ENCODE data around the gene CLDN34.
A peak's percentile ranks its signal among the peaks of the same experiment; 100 is the strongest.

CLDN34 gene

GRCh38 chrX:9983441-9983840 is 16.3 kb downstream of the CLDN34 start:
- no peak for DNase-seq

DNA sequence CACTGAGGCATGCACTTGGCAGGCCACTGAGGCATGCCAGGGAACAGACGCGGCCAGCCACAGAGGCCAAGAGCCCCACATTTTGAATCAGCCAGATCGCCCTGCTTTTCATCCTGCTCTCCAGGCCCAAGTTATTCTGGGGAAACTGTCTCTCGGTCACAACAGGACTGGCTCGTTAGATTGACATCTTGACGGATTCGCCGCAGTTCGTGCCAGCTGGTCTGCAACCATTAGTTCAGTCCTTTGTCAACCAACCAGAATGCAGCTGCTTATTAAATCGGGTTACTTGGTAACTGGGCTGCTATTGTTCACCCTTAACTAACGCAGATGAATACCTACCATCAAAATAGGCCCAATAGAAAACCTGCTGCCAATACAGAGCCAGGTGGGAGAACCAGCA is 16.7 kb downstream of the CLDN34 start:
- DNase-seq: no peak

DNA sequence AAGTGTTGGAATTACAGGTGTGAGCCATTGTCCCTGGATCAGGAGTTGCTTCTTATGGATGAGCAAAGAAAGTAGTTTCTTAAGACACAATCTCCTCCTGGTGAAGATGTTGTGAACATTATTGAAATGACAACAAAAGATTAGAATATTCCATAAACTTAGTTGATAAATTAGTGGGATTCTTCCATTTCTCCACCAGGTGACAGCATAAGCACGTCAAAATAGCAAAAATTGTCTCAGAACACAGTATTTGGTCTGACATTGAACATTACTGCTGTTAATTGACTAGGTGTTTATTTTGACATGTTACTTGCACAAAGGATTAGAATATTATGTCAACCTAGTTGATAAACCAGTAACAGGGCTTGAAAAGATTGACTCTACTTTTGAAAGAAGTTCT is 21.6 kb downstream of the CLDN34 start:
- no peak for DNase-seq

GRCh38 chrX:9992061-9992460 is 24.9 kb downstream of the CLDN34 start:
- no peak for DNase-seq

- no peak for DNase-seq
Measured at GRCh38 chrX:9992724-9993123, 25.6 kb downstream of the CLDN34 start.

GRCh38 chrX:9995855-9996339 is 28.7 kb downstream of the CLDN34 start:
- peak; percentile 75 for DNase-seq

- DNase-seq: no peak
Measured at GRCh38 chrX:9997041-9997440, 29.9 kb downstream of the CLDN34 start.

GRCh38 chrX:9997524-9997923 is 30.4 kb downstream of the CLDN34 start:
- no peak for DNase-seq

GRCh38 chrX:10001496-10001895 is 34.3 kb downstream of the CLDN34 start:
- DNase-seq: no peak

GRCh38 chrX:10004832-10005475 is 37.8 kb downstream of the CLDN34 start:
- no peak for DNase-seq

- no peak for DNase-seq
Measured at GRCh38 chrX:10006086-10006485, 38.9 kb downstream of the CLDN34 start.

DNA sequence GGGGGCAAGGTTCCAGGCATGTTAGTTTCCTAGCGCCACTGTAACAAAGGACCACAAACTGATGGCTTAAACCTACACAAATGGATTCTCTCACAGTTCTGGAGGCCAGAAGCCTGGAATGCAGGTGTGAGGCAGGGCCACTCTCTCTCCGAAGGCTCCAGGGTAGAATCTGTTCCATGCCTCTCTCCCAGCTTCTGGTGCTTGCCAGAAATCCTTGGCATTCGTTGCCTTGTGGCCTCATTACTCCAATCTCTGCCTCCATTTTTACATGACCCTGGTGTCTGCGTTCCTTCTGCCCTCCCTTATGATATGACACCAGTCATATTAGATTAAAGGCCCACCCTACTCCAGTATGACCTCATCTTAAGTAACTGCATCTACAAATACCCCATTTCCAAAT is 39.6 kb downstream of the CLDN34 start:
- DNase-seq: no peak

GRCh38 chrX:10007621-10008020 is 40.5 kb downstream of the CLDN34 start:
- DNase-seq: no peak

DNA sequence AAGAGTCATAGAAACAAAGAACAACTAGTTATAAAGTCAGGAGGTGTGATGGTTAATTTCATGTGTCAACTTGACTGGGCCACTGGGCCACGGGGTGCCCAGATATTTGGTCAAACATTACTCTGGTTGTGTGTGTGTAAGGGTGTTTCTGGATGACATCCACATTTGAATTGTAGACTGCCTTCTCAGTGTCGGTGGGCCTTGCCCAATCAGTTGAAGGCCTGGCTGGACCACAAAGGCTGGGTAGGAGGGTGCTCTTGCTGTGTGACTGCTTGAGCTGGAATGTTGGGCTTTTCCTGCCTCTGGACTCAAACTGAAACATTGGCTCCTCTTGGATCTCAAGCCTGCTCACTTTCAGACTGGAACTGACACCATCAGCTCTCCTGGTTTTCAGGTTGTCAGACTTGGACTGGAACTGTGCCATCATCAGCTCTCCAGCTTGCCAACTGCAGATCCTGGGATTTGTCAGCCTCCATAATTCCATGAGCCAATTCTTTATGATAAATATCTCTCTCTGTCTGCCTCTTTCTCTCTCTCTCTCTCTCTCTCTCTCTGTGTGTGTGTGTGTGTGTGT is 41.4 kb downstream of the CLDN34 start:
- no peak for DNase-seq

DNA sequence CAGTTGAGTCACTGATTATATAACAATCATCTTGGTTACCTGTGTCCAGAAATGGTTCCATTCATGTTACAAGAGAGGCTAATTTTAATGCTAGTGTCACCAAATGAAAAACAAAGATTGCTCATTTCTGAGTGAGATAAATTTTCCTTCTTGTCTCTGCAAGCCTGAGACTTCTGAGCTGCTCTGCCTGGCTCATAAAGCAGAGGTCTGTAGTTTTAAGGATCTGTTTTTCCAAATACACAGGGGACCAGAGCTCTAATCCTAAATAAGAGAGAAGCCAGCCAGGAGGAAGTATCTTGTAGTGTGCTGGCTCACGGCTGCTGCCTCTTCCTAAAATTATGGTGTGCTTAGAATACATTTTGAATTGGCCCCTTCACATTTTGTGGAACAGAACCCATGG is 42.6 kb downstream of the CLDN34 start:
- DNase-seq: no peak

GRCh38 chrX:10010686-10011085 is 43.5 kb downstream of the CLDN34 start:
- DNase-seq: no peak

GRCh38 chrX:10011261-10011931 is 44.2 kb downstream of the CLDN34 start:
- no peak for DNase-seq

DNA sequence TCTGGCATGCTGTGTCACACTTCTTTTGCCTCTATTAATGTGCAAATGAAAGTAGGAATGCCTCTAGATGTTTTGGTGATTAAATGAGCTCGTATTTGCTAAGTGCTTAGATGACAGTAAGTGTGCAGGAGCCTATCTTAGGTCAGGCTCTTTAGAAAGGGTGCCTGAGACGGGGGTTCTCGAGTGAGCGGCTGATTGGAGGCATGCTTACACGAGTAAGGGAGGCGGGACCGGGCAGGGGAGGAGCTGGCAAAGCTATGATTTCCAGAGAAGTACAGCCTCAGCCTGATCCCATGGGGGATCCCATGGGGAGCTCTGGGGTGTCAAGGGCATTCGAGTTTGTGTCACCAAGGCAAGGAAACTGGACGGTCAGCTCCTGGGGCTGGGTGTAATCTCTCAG is 44.8 kb downstream of the CLDN34 start:
- DNase-seq: no peak

DNA sequence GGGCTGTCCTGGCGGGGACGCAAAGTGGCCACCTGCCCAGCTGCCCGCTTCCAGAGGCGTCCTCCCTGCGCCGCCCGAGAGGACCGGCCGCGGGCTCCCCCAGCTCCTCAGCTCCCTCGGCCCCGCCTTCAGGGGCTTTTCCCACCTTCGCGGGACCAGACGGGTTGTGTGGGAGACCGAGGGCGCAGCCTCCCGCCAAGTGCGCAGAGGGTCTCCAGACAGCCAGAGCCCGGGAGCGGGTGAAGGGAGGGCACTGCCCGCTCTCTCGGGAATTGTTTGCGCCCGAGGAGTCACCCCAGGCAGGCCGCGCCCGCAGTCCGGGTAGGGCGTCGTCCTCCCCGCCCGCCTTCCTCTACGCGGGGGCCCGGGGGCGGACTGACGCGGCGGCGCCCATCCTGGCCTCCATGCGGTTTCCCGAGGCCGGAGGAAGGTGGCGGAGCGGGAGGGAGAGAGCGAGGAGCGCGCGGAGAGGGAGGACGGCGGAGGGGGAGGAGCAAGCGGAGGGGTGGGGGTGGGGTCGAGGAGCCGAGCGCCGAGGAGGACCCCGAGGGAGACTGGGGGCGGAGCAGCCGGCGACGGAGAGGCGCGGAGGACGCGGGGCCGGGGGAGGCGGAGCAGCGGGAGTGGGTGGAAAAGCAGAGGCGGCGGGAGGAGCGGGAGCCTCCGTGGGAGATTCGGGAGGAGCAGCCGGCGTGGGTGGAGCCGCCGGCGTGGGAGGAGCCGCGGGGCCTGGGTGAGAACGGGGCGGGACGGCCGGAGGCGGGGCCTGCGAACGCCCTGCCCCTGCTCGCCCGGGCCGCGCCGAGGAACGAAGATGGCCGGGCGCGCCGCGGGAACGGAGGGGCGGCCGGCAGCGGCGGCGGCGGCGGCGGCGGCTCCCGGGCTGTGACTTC is 47.5 kb downstream of the CLDN34 start:
- peak; percentile 81 for DNase-seq

- no peak for DNase-seq
Measured at GRCh38 chrX:10015355-10015722, 48.2 kb downstream of the CLDN34 start.

DNA sequence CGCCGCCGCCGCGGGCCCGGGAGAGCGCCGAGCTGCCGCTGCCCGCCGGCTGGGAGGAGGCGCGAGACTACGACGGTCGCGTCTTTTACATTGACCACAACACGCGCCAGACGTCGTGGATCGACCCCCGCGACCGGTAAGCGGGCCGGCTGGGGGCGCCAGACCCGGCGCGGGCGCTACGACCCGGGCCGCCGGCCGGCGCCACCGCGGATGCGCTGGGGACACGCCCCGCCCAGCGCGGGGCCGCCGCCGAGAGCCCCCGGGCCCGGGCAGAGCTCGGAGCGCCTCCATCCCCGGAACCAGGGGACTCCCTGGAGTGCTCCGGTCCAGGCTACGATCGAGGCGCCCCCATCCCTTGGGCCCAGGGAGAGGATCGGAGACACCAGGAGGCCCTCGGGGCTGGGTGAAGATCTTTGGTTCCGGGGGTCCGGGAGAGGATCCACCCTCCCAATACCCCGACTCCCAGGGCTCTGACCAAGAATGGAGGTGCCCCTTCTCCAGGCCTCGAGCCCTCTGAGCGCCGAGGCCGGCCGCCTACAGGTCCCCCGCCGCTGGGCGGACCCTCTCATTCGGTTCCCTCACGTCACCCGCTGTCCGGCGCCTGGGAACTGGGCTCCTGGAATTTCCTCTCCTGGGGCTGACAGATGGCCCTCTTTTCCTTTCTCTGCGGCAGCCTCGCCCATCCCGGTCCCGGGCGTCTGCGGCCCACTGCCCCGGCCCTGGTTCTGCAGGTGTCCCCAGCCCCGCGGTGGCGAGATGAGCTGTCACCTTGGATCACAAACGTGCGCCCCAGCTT is 48.8 kb downstream of the CLDN34 start:
- peak; percentile 31 for DNase-seq

DNA sequence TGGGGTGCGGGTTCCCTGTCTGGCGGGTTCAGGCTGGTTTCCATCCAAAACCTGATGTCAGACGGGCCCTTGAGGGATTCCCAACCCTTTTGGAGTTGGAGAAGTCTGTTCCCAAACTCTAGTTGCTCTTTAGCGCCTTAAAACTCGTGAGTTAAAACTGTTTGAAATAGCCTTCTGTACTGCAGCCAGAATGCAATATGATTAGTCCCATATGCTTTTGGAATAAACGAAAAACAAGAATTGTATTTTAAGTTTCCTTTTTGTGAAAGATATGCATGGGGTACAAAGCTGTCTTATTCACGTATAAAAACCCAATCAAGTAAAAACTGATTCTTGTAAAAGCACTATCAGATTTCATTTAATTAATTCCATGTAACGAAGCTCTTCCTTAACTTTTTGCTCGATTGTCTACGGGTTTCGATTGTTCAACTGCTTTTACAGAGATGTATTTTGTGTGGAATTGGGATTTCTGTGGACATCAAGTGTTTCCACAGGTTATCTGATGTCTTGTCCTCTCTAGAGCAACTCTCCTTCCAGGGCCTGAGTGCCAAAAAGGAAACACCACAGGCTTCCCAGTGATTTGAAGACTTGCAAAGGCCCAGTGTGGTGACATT is 49.5 kb downstream of the CLDN34 start:
- DNase-seq: no peak

Measured in 8988T (cell line).